ENCODE data around the gene NCKIPSD. TPM values are rescaled to one million over a fixed set of nuclear protein-coding genes. Genes with fewer than 3 reads are reported as not detected.

NCKIPSD gene
- total and polyA plus RNA-seq, 7 donors: 7.7 to 29.3 (median 17.7) TPM

- Histone ChIP-seq H3K27ac (no peak overlapping the region), H3K4me3 (no peak overlapping the region), H3K36me3 (peaks cover 38 to 73% (median 60%) of the 10 kb centered on the region in 4 donors), H3K4me1 (peaks cover 0 to 41% (median 30%) of the 10 kb centered on the region in 4 donors), H3K27me3 (no peaks in the 10 kb centered on the region), H3K9me3 (no peaks in the 10 kb centered on the region)
- 75 to 85% methylated on average over 5 of the region's 5 CpGs for WGBS, 2 donors
- DNase-seq: no peak
- no peak for TF ChIP-seq POLR2AphosphoS5 (IDR thresholded peaks at IDR 0.05)
- TF ChIP-seq CTCF (IDR thresholded peaks at IDR 0.05): no peak
- TF ChIP-seq POLR2A (IDR thresholded peaks at IDR 0.05): no peak
- TF ChIP-seq EP300 (IDR thresholded peaks at IDR 0.05): no peak
- intact Hi-C loops (cut with DNase I): no loop called here
Observed at GRCh38 chr3:48689384-48689783, 3.7 kb upstream of the NCKIPSD start.

GRCh38 chr3:48688737-48689075 lies 3.0 kb upstream of the NCKIPSD start:
- DNase-seq: no peak
- Histone ChIP-seq H3K27me3 (no peaks in the 10 kb centered on the region), H3K27ac (no peak overlapping the region), H3K4me1 (peaks cover 0 to 41% (median 32%) of the 10 kb centered on the region in 4 donors), H3K36me3 (peaks cover 38 to 67% (median 56%) of the 10 kb centered on the region in 4 donors), H3K4me3 (no peak overlapping the region), H3K9me3 (no peaks in the 10 kb centered on the region)
- WGBS, 2 donors: 89 to 92% methylated on average over 3 of the region's 3 CpGs
- intact Hi-C loops (cut with DNase I): no loop called here
- TF ChIP-seq EP300 (IDR thresholded peaks at IDR 0.05): no peak

- H3K27ac ChIP-seq: no peak overlapping the region
- H3K36me3 ChIP-seq: peaks cover 38 to 61% (median 52%) of the 10 kb centered on the region in 4 donors
- no peaks in the 10 kb centered on the region for H3K9me3 ChIP-seq
- H3K27me3 ChIP-seq: no peaks in the 10 kb centered on the region
- no peak overlapping the region for H3K4me3 ChIP-seq
- DNase-seq: no peak
- intact Hi-C loops (cut with DNase I): no loop called here
- H3K4me1 ChIP-seq: peaks cover 0 to 42% (median 36%) of the 10 kb centered on the region in 4 donors
- 85 to 91% methylated on average over 18 of the region's 18 CpGs for WGBS, 2 donors
- TF ChIP-seq POLR2AphosphoS5 (IDR thresholded peaks at IDR 0.05) (peak in 2 of 4 donors; percentile 35 to 37), POLR2A (IDR thresholded peaks at IDR 0.05) (no peak), CTCF (IDR thresholded peaks at IDR 0.05) (no peak), EP300 (IDR thresholded peaks at IDR 0.05) (no peak)
Observed at GRCh38 chr3:48688032-48688736, 2.5 kb upstream of the NCKIPSD start.

- H3K4me1 ChIP-seq: peaks cover 0 to 45% (median 36%) of the 10 kb centered on the region in 4 donors
- H3K27me3 ChIP-seq: no peaks in the 10 kb centered on the region
- H3K36me3 ChIP-seq: peaks cover 32 to 54% (median 44%) of the 10 kb centered on the region in 4 donors
- intact Hi-C loops (cut with DNase I): no loop called here
- 25 to 56% methylated on average over 3 of the region's 3 CpGs for WGBS, 2 donors
- H3K9me3 ChIP-seq: no peaks in the 10 kb centered on the region
- no peak overlapping the region for H3K4me3 ChIP-seq
- TF ChIP-seq CTCF (IDR thresholded peaks at IDR 0.05) (no peak), POLR2AphosphoS5 (IDR thresholded peaks at IDR 0.05) (no peak), EP300 (IDR thresholded peaks at IDR 0.05) (no peak), POLR2A (IDR thresholded peaks at IDR 0.05) (no peak)
- peak overlapping the region in 3 of 4 donors; percentile 38 to 79 (median 50) for H3K27ac ChIP-seq
- no peak for DNase-seq
Observed at GRCh38 chr3:48687220-48687678, 1.5 kb upstream of the NCKIPSD start.

GRCh38 chr3:48686538-48687219 lies 964 bp upstream of the NCKIPSD start:
- peak overlapping the region in 2 of 4 donors; percentile 65 to 94 for H3K4me3 ChIP-seq
- H3K36me3 ChIP-seq: peaks cover 27 to 54% (median 42%) of the 10 kb centered on the region in 4 donors
- no peaks in the 10 kb centered on the region for H3K27me3 ChIP-seq
- WGBS, 2 donors: 38 to 67% methylated on average over 10 of the region's 10 CpGs
- intact Hi-C loops (cut with DNase I): loop anchor here (1.0 kb wide), 1 partner anchor 51 kb away; the partner anchor contains the start of gene SLC26A6
- peaks cover 0 to 45% (median 36%) of the 10 kb centered on the region in 4 donors for H3K4me1 ChIP-seq
- no peak for DNase-seq
- peak in 1 of 4 donors; percentile 38 for TF ChIP-seq POLR2AphosphoS5 (IDR thresholded peaks at IDR 0.05)
- TF ChIP-seq EP300 (IDR thresholded peaks at IDR 0.05): no peak
- H3K9me3 ChIP-seq: no peaks in the 10 kb centered on the region
- H3K27ac ChIP-seq: peak overlapping the region; percentile 77 to 85 (median 80)

All from sigmoid colon (tissue), 7 donors.